HG03460 (cell line): ENCODE measurements around the gene IER2.
"Not testable (repeated sequence)": the region's sequence is repeated elsewhere in the genome, so short reads cannot be mapped to it uniquely, and the experiment has no call there.

Source experiments
- ATAC-seq: cut with Tn5 transposase; IDR thresholded peaks from one replicate; pipeline ENCODE4 v1.9.1; 2021; ENCODE audit not compliant: unreplicated experiment

Gene IER2

GRCh38 chr19:13162724-13163608 is 12.8 kb downstream of the IER2 start:
- ATAC-seq, result no peak

GRCh38 chr19:13163609-13164342 is 13.6 kb downstream of the IER2 start:
- no peak for ATAC-seq

GRCh38 chr19:13164343-13165161 is 14.3 kb downstream of the IER2 start:
- no peak for ATAC-seq

- no peak for ATAC-seq
These were observed 15.2 kb downstream of the IER2 start for GRCh38 chr19:13165162-13165997.

GRCh38 chr19:13166151-13166550 is 15.9 kb downstream of the IER2 start:
- not testable (repeated sequence) for ATAC-seq

- ATAC-seq, result no peak
These were observed 19.6 kb downstream of the IER2 start for GRCh38 chr19:13169769-13170168.

- no peak for ATAC-seq
These were observed 20.9 kb downstream of the IER2 start for GRCh38 chr19:13171146-13171545.

- no peak for ATAC-seq
These were observed 22.3 kb downstream of the IER2 start for GRCh38 chr19:13172346-13173138.

- no peak for ATAC-seq
These were observed 23.0 kb downstream of the IER2 start for GRCh38 chr19:13173139-13173737.

GRCh38 chr19:13176345-13176744 is 26.1 kb downstream of the IER2 start:
- no peak for ATAC-seq

GRCh38 chr19:13177584-13177983 is 27.4 kb downstream of the IER2 start:
- not testable (repeated sequence) for ATAC-seq

GRCh38 chr19:13178291-13178690 is 28.1 kb downstream of the IER2 start:
- ATAC-seq, result not testable (repeated sequence)

- ATAC-seq, result no peak
These were observed 31.7 kb downstream of the IER2 start for GRCh38 chr19:13181747-13182388.

- not testable (repeated sequence) for ATAC-seq
These were observed 34.7 kb downstream of the IER2 start for GRCh38 chr19:13184926-13185325.

- ATAC-seq, result not testable (repeated sequence)
These were observed 35.8 kb downstream of the IER2 start for GRCh38 chr19:13185763-13186657.

- ATAC-seq, result not testable (repeated sequence)
These were observed 36.5 kb downstream of the IER2 start for GRCh38 chr19:13186688-13187087.

- ATAC-seq, result no peak
These were observed 37.2 kb downstream of the IER2 start for GRCh38 chr19:13187419-13187818.

- ATAC-seq, result no peak
These were observed 39.4 kb downstream of the IER2 start for GRCh38 chr19:13189600-13189999.
